Neural cell (in vitro differentiated cells): Measurements from ENCODE around the gene SYNE3. TPM values are rescaled to one million over a fixed set of nuclear protein-coding genes. Genes with fewer than 3 reads are reported as not detected.

ENCODE experiments used
- polyA plus RNA-seq: library from polyadenylated mRNA; depleted of rRNA; stranded (reverse); fragments of >200 nt; gene quantifications from 2 replicates; pipeline ENCODE4 v1.2.3, GENCODE V29; 2014
- small RNA-seq, 3 experiments: library from RNA; depleted of rRNA; stranded (forward); fragments of <200 nt; gene quantifications; one replicate each; pipeline ENCODE3, GENCODE V24; 2012

Gene SYNE3
- polyA plus RNA-seq, 1 donor from 2014 or later: 0.35 TPM

Small RNA genes lying within 50 kb of the gene (small RNA-seq; reads per million reads assigned to genes)
- gene SCARNA13: 143 to 161 (median 154) reads per million in 3 experiments

Other genes with a start within 250 kb of the SYNE3 start
- gene CLMN, start 196.7 kb downstream of the SYNE3 start, polyA plus RNA-seq: 0.57 and 1.4 TPM in 2 replicates
- 81.0 and 96.5 TPM in 2 replicates for gene GLRX5, start 18.4 kb upstream of the SYNE3 start, polyA plus RNA-seq
- not detected in 2 replicates for gene TCL1B, start 169.8 kb upstream of the SYNE3 start, polyA plus RNA-seq
- not detected in 2 replicates for gene TCL1A, start 197.5 kb upstream of the SYNE3 start, polyA plus RNA-seq